K562 (cell line): ENCODE measurements around the gene SHFL. TPM values are rescaled to one million over a fixed set of nuclear protein-coding genes. Genes with fewer than 3 reads are reported as not detected.

Source experiments
- ADNP ChIP-seq: fragments of 200-800 bp; sonication (Bioruptor generic); IDR thresholded peaks from 2 replicates; pipeline ENCODE4 v1.6.1; 2016; ENCODE audit warnings: missing genetic modification characterization, missing compliant biosample characterization
- CBFA2T3 ChIP-seq: fragments of 450-650 bp; IDR thresholded peaks from 2 replicates; pipeline ENCODE4 v1.6.1; 2017
- DMBX1 ChIP-seq: fragments of 250-450 bp; sonication (Bioruptor Pico); IDR thresholded peaks from 2 replicates; pipeline ENCODE4 v1.8.0; 2022; ENCODE audit warnings: inconsistent platforms, mild to moderate bottlenecking, moderate library complexity, borderline replicate concordance
- KDM1A ChIP-seq, 2 experiments: fragments of 450-650 bp; IDR thresholded peaks; 2 replicates each; pipeline ENCODE4 v1.6.1; 2016; ENCODE audit warnings: mild to moderate bottlenecking in 2 of 2
- LEF1 ChIP-seq: fragments of 450-650 bp; IDR thresholded peaks from 2 replicates; pipeline ENCODE4 v1.6.1; 2016; ENCODE audit warnings: mild to moderate bottlenecking
- RFX1 ChIP-seq: fragments of 450-650 bp; IDR thresholded peaks from 2 replicates; pipeline ENCODE4 v1.6.1; 2016; ENCODE audit warnings: mild to moderate bottlenecking, moderate library complexity
- SETDB1 ChIP-seq: IDR thresholded peaks from one replicate; pipeline ENCODE4 v1.6.1; 2012; ENCODE audit warnings: low read length, control low read depth, inconsistent platforms
- SMAD2 ChIP-seq: fragments of 150-350 bp; IDR thresholded peaks from 2 replicates; pipeline ENCODE4 v1.6.1; 2014; ENCODE audit warnings: low read depth, mild to moderate bottlenecking, low read length
- SMARCE1 ChIP-seq: fragments of 450-650 bp; IDR thresholded peaks from 2 replicates; pipeline ENCODE4 v1.7.1; 2016; ENCODE audit warnings: mild to moderate bottlenecking
- SMC3 ChIP-seq: conservative IDR thresholded peaks from 2 replicates; pipeline ENCODE4 v1.6.1; 2011; ENCODE audit warnings: low read depth, low read length, improper control_type of control experiment; ENCODE audit not compliant: insufficient read depth
- ZBTB1 ChIP-seq: sonication (generic); formaldehyde crosslinking; IDR thresholded peaks from 2 replicates; pipeline ENCODE4 v1.8.1; 2023; ENCODE audit warnings: missing genetic modification reagents, low read depth, mild to moderate bottlenecking, borderline replicate concordance
- ZFX ChIP-seq: sonication (generic); formaldehyde crosslinking; IDR thresholded peaks from 2 replicates; pipeline ENCODE4 v1.8.0; 2022; ENCODE audit warnings: mild to moderate bottlenecking, missing genetic modification reagents, moderate library complexity
- polyA plus RNA-seq, 8 experiments: library from polyadenylated mRNA; depleted of rRNA in 4 of 8; stranded (reverse) in 5 of 8; unstranded in 3 of 8; fragments of >200 nt; fragmentation: Nextera tagmentation in 2 of 8; fragmentation: Illumina TruSeq in 1 of 8; extraction: Ambion mirVana in 2 of 8; extraction: Trizol in 1 of 8; gene quantifications; 2 replicates each; pipeline versions ENCODE4 v1.2.1 to v1.2.3, GENCODE V29; 2011 to 2014; ENCODE audit warnings: inconsistent platforms in 1 of 8, missing spikeins in 1 of 8
- total RNA-seq, 7 experiments: library from RNA; depleted of rRNA in 6 of 7; stranded (reverse); fragments of >200 nt in 6 of 7; fragmentation: Illumina TruSeq in 2 of 7; extraction: Trizol in 2 of 7; gene quantifications; 2 replicates each; pipeline versions ENCODE4 v1.2.1 to v1.2.3, GENCODE V29; 2011 to 2021; ENCODE audit warnings: low replicate concordance in 1 of 7
- TF ChIP-seq, protein P1 (sequence below): fragments of 250-450 bp; sonication (Bioruptor Pico); IDR thresholded peaks from 2 replicates; pipeline ENCODE4 v1.8.0; 2022; ENCODE audit warnings: moderate library complexity, mild to moderate bottlenecking, inconsistent platforms
- TF ChIP-seq, protein P2 (sequence below): fragments of 250-450 bp; sonication (Bioruptor Pico); IDR thresholded peaks from 2 replicates; pipeline ENCODE4 v1.5.0; 2020; ENCODE audit warnings: mild to moderate bottlenecking
- TF ChIP-seq, protein P3 (sequence below): sonication (generic); formaldehyde crosslinking; IDR thresholded peaks from 2 replicates; pipeline ENCODE4 v1.8.0; 2022; ENCODE audit warnings: mild to moderate bottlenecking, missing genetic modification reagents
- TF ChIP-seq, protein P4 (sequence below): IDR thresholded peaks from 2 replicates; pipeline ENCODE4 v1.6.1; 2012; ENCODE audit warnings: low read depth, low read length, improper control_type of control experiment, borderline replicate concordance
- TF ChIP-seq, protein P5 (sequence below): fragments of 450-650 bp; IDR thresholded peaks from 2 replicates; pipeline ENCODE4 v1.6.1; 2018; ENCODE audit warnings: mild to moderate bottlenecking, low read depth; ENCODE audit not compliant: partially characterized antibody
- TF ChIP-seq, protein P6 (sequence below): sonication (generic); formaldehyde crosslinking; IDR thresholded peaks from 2 replicates; pipeline ENCODE4 v1.4.0; 2020; ENCODE audit warnings: mild to moderate bottlenecking, missing genetic modification reagents

SHFL gene
- total and polyA plus RNA-seq, 9 of the 15 experiments (the other 6 are each of a cell fraction or from before 2014, with no cell fraction given): 1.5 to 25.7 (median 13.0) TPM

DNA sequence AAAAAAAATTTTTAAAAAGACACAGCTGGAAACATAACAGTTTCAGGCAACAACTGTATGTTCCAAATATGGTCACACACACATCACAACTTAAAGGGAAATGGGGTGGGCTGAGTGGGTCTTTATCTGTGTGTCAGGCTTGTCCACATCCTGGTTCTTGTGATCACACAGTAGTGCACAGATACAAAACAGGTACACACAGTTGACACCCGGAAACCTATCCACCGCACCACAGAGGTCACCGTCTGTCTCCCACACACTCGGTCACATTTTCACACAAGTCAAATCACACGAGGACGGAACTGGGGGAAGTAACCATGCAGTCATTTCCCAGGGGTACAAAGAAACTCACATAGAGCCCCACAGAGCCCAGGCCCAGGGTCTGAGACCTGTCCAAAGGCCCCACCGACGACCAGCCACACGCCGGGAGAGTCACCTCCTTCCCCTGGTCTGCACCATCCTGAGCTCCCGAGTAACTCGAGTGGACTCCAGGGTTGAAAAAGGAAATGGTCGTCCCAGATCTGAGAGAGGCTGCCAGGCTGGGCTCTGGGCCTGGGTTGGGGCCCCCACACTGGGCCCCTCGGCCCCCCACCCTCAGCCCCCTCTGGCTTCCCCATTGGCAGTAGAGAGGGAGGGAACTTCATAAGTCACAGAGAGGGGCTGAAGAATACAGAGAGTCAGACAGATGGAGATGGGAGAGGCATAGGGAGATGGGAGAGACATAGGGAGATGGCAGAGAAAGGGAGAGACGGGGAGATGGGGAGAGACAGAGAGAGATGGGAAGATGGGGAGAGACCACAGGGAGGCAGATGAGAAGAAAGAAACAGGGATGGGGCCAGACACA lies 18.8 kb downstream of the SHFL start (continued):
- no peak for TF ChIP-seq SMARCE1
- TF ChIP-seq, protein P1, sequence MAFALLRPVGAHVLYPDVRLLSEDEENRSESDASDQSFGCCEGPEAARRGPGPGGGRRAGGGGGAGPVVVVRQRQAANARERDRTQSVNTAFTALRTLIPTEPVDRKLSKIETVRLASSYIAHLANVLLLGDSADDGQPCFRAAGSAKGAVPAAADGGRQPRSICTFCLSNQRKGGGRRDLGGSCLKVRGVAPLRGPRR (CRISPR knock-in tag): no peak
- TF ChIP-seq ZBTB1 (CRISPR knock-in tag): no peak
- TF ChIP-seq RFX1: no peak
- TF ChIP-seq SMC3: no peak
- TF ChIP-seq LEF1: no peak
- no peak for TF ChIP-seq DMBX1 (CRISPR knock-in tag)
- TF ChIP-seq, protein P2, sequence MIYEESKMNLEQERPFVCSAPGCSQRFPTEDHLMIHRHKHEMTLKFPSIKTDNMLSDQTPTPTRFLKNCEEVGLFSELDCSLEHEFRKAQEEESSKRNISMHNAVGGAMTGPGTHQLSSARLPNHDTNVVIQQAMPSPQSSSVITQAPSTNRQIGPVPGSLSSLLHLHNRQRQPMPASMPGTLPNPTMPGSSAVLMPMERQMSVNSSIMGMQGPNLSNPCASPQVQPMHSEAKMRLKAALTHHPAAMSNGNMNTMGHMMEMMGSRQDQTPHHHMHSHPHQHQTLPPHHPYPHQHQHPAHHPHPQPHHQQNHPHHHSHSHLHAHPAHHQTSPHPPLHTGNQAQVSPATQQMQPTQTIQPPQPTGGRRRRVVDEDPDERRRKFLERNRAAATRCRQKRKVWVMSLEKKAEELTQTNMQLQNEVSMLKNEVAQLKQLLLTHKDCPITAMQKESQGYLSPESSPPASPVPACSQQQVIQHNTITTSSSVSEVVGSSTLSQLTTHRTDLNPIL (CRISPR knock-in tag): no peak
- TF ChIP-seq ADNP (tag): no peak
- no peak for TF ChIP-seq SMAD2
- no peak for TF ChIP-seq ZFX (CRISPR knock-in tag)
- TF ChIP-seq, protein P3, sequence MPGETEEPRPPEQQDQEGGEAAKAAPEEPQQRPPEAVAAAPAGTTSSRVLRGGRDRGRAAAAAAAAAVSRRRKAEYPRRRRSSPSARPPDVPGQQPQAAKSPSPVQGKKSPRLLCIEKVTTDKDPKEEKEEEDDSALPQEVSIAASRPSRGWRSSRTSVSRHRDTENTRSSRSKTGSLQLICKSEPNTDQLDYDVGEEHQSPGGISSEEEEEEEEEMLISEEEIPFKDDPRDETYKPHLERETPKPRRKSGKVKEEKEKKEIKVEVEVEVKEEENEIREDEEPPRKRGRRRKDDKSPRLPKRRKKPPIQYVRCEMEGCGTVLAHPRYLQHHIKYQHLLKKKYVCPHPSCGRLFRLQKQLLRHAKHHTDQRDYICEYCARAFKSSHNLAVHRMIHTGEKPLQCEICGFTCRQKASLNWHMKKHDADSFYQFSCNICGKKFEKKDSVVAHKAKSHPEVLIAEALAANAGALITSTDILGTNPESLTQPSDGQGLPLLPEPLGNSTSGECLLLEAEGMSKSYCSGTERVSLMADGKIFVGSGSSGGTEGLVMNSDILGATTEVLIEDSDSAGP: 0 out of 2 replicates have a peak, but pooled peaks have one; percentile 30
- TF ChIP-seq, protein P4, sequence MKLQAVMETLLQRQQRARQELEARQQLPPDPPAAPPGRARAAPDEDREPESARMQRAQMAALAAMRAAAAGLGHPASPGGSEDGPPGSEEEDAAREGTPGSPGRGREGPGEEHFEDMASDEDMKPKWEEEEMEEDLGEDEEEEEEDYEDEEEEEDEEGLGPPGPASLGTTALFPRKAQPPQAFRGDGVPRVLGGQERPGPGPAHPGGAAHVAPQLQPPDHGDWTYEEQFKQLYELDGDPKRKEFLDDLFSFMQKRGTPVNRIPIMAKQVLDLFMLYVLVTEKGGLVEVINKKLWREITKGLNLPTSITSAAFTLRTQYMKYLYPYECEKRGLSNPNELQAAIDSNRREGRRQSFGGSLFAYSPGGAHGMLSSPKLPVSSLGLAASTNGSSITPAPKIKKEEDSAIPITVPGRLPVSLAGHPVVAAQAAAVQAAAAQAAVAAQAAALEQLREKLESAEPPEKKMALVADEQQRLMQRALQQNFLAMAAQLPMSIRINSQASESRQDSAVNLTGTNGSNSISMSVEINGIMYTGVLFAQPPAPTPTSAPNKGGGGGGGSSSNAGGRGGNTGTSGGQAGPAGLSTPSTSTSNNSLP: no peak
- TF ChIP-seq, protein P5, sequence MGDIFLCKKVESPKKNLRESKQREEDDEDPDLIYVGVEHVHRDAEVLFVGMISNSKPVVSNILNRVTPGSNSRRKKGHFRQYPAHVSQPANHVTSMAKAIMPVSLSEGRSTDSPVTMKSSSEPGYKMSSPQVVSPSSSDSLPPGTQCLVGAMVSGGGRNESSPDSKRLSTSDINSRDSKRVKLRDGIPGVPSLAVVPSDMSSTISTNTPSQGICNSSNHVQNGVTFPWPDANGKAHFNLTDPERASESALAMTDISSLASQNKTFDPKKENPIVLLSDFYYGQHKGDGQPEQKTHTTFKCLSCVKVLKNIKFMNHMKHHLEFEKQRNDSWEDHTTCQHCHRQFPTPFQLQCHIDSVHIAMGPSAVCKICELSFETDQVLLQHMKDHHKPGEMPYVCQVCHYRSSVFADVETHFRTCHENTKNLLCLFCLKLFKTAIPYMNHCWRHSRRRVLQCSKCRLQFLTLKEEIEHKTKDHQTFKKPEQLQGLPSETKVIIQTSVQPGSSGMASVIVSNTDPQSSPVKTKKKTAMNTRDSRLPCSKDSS: no peak
- peak in 1 of 2 experiments; percentile 26; a peak in 1 of 4 replicates for TF ChIP-seq KDM1A (IDR thresholded peaks at IDR 0.05)
- peak; percentile 58 for TF ChIP-seq CBFA2T3
- no peak for TF ChIP-seq SETDB1
- TF ChIP-seq, protein P6, sequence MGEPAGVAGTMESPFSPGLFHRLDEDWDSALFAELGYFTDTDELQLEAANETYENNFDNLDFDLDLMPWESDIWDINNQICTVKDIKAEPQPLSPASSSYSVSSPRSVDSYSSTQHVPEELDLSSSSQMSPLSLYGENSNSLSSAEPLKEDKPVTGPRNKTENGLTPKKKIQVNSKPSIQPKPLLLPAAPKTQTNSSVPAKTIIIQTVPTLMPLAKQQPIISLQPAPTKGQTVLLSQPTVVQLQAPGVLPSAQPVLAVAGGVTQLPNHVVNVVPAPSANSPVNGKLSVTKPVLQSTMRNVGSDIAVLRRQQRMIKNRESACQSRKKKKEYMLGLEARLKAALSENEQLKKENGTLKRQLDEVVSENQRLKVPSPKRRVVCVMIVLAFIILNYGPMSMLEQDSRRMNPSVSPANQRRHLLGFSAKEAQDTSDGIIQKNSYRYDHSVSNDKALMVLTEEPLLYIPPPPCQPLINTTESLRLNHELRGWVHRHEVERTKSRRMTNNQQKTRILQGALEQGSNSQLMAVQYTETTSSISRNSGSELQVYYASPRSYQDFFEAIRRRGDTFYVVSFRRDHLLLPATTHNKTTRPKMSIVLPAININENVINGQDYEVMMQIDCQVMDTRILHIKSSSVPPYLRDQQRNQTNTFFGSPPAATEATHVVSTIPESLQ: no peak
